ENCODE data around the gene AFAP1.
"Not testable (repeated sequence)": the region's sequence is repeated elsewhere in the genome, so short reads cannot be mapped to it uniquely, and the experiment has no call there.

AFAP1 gene

DNA sequence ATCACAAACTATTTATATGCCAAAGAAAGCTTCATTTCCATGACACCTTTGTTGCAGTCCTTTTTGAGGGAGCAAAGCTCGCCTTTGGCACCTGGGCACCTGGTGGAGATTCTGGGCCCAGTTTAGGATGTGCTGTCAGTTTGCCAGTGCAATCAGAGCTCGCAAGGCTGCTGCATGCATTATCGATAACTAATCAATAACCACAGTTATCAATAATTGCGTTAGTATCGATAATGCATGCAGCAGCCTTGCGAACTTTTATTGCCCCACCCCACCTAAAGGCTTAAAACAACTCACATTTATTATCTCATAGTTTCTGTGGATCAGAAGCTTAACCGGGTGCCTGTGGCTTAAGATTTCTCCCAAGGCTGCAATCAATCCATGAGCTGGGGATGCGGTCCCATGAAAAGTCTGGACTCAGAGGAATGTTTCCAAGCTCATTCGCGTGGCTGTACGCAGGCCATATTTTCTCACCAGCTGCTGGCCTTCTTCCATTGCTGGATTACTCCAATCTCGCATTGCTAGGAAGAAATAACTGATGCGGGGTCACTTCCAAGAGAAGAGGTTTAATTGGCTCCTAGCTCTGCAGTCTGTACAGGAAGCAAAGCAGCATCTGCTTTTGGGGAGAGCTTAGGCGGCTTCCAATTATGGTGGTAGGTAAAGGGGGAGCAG is 6.2 kb upstream of the AFAP1 start:
- no peak for DNase-seq (ENCODE audit: low spot score)

DNA sequence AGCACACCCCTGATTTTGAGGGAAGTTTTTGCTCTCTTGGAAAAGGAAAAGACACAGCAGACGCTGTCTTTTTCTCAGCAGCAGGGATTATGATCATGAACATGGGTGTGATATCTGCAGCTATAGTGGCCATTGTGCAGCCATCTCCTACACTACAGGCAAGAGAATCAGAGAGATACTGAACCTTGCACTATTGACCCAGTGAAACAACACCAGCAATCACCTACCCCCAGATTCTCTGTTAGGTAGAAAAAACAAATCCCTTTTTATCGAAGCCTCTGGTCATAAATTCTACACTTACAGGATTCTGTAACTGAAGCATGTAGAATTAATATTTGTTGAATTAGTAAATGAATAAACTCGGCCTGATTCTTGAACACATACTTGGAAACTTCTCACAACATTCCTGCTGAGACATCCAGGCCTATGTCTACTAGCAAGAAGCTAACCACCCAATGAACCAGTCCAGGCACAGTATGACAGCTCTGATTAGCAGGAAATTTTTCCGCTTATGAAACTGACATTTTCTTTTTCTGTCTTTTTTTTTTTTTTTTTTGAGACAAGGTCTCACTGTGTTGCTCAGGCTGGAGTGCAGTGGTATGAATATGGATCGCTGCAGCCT is 5.0 kb upstream of the AFAP1 start:
- no peak for DNase-seq (ENCODE audit: low spot score)

- not testable (repeated sequence) for DNase-seq (ENCODE audit: low spot score)
Observed at GRCh38 chr4:7943688-7944087, 4.0 kb upstream of the AFAP1 start.

DNA sequence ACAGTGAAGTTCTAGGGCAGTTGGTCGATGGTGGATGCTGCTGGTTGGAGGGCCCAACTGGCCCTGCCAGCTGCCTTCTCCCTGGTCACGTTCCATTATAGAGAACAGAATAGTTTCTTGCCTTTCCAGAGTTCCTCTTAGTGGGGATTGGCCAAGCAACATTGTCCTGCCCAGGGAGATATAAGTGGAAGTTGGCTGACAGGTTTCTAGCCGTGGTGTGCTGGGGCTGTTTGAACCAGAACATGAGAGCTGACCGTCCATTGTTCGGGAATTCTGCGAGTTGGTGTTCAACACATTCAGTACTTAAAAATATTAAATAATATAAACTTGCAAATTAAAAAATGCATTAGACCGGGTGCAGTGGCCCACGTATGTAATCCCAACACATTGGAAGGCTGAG is 3.5 kb upstream of the AFAP1 start:
- DNase-seq (ENCODE audit: low spot score): no peak

GRCh38 chr4:7941965-7942496 is 2.4 kb upstream of the AFAP1 start:
- DNase-seq (ENCODE audit: low spot score): no peak

GRCh38 chr4:7941111-7941964 is 1.7 kb upstream of the AFAP1 start:
- DNase-seq (ENCODE audit: low spot score): no peak

- no peak for DNase-seq (ENCODE audit: low spot score)
Observed at GRCh38 chr4:7938609-7939376, 868 bp downstream of the AFAP1 start.

- no peak for DNase-seq (ENCODE audit: low spot score)
Observed at GRCh38 chr4:7938266-7938608, 1.4 kb downstream of the AFAP1 start.

- DNase-seq (ENCODE audit: low spot score): no peak
Observed at GRCh38 chr4:7937006-7937405, 2.7 kb downstream of the AFAP1 start.

- DNase-seq (ENCODE audit: low spot score): no peak
Observed at GRCh38 chr4:7933651-7934510, 5.8 kb downstream of the AFAP1 start.

DNA sequence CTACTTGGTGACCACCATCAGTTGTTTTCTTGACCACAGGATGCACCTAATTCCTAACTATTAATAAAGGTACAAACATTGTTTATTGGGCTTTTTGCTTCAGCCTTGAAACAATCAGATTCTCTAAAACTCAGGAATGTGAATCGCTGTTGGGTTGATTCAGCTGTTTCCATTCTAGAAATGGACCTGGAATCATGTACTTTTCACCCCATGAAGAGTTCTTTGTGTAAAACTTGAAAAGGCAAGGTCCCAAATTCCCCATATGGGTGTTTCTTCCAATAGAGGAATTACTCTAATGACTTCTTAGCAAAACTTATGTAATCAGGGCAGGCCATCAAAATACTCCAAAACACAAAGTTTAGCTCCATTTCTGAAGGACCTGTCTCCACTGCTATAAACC is 7.4 kb downstream of the AFAP1 start:
- DNase-seq (ENCODE audit: low spot score): no peak

DNA sequence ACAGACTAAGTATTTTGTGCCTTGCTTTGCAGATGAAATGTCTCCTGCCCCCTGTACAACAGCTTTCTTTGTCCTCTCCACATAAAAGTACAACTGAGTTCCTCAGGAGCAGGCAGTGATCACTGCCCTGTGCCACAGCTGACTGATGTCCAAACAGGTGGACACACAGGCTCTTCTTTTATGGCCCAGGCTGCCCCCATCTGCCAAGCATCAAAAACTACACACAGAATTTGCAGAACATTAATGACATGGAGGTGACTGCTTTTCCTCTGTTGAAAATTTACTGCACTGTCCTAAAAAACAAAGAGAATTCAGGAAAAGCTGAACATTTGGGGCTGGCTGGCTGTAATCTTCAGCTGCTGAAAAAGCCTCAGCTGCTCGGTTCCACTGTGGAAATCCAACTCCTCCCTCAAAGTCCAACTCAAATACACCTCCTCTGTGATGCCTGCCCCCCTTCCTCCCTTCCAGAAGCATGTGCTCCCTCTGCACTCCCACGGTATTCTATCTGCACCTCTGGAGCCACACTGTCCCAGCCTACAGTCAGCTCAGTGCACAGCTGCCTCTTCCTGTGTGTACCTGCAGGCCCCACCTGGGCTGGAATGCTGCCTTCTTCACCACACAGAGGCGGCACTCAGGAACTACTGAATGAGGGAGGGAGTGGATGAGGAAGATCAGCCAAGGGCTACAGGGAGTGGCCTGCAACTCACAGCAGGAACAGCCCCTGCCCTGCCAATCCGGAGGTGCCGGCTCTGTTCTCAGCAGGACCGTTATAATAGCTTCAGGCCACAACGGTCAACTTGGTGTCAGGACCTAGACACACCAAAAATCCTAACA is 10.3 kb downstream of the AFAP1 start:
- no peak for DNase-seq (ENCODE audit: low spot score)

DNA sequence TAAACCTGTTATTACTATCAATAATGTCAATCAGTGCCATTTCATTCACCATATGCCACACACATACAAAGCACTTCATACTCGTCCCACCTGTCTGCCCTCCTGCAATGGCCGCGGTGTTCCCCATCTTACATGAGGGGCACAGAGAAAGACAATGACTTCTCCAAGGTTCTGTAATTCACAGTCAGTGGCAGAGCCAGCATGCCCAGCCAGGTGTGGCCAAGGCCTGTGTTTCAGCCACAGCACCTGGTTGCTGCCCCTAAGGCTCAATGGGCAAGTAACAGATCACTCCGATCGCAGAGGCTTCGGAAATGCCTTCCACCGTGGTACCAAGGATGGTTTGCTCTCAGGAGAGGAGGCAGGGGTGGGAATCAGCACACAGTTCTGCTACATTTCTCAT is 10.9 kb downstream of the AFAP1 start:
- no peak for DNase-seq (ENCODE audit: low spot score)

GRCh38 chr4:7926822-7927221 is 12.8 kb downstream of the AFAP1 start:
- DNase-seq (ENCODE audit: low spot score): no peak

DNA sequence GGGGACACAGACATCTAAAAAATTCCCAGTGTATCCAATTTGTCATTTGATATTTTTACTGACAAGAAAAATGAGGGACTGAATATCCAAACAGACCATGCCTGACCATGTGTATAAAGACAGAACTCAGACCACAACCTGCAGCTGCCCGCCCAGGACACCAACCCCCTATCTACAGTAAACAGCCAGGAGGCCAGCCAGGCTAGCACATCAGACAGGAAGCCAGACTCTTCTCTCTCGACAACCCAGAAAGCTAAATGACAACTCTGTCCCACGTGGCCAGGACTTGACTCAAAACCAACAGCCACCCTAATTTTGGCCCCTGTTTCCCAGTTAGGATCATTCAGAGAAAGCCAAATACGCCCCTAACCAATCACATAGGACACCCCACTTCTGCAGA is 15.1 kb downstream of the AFAP1 start:
- DNase-seq (ENCODE audit: low spot score): no peak

DNA sequence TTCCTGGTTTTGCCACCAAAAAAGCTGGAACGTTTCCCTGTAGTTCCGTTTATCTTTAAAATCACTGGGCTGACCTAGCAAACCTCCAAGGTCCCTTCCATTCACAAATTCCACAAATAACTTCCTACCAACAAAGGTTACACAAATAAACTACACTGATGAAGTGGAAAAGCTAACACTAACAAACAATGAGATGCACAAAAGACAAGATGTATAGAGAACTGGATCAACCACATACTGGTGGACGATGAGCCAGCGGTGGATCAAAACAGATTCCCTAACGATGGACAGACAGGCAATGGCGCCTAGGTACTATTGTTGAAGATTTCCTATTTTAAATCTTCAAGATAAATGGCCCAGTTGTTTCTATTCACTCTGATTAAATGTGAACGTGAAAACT is 15.5 kb downstream of the AFAP1 start:
- DNase-seq (ENCODE audit: low spot score): no peak

DNA sequence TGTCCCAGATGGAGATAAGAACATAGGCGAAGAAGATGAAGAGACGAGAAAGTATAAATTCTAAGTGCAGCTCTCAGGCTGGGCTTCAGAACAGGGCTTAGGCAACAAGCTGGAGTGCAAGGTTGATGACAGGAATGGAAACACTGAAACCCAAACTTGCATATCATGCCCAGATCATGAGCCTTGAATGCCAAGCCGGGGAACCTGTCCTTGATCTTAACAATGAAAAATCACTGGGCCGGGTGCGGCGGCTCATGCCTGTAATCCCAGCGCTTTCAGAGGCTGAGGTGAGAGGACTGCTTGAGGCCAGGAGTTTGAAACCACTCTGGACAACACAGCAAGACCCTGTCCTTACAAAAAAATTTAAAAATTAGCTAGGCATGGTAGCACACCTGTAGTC is 17.2 kb downstream of the AFAP1 start:
- no peak for DNase-seq (ENCODE audit: low spot score)

DNA sequence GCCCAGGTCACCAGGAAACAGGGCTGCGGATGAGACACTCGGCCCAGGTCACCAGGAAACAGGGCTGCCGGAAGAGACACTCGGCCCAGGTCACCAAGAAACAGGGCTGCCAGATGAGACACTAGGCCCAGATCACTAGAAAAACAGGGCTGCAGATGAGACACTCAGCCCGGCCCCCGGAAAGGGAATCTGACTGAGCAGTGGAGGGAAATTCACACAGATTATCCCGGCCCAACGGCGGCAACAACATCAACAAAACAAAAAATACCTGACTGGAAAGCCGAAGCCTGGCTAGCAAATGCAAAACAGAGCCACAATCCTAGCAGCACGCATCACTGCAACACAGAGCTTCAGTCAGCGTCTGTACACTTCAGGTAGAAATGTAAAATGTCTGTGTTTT is 20.7 kb downstream of the AFAP1 start:
- no peak for DNase-seq (ENCODE audit: low spot score)

DNA sequence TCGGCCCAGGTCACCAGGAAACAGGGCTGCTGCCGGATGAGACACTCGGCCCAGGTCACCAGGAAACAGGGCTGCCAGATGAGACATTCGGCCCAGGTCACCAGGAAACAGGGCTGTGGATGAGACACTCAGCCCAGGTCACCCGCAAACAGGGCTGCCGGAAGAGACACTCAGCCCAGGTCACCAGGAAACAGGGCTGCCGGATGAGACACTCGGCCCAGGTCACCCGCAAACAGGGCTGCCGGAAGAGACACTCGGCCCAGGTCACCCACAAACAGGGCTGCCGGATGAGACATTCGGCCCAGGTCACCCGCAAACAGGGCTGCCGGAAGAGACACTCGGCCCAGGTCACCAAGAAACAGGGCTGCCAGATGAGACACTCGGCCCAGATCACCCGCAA is 21.5 kb downstream of the AFAP1 start:
- not testable (repeated sequence) for DNase-seq (ENCODE audit: low spot score)

DNA sequence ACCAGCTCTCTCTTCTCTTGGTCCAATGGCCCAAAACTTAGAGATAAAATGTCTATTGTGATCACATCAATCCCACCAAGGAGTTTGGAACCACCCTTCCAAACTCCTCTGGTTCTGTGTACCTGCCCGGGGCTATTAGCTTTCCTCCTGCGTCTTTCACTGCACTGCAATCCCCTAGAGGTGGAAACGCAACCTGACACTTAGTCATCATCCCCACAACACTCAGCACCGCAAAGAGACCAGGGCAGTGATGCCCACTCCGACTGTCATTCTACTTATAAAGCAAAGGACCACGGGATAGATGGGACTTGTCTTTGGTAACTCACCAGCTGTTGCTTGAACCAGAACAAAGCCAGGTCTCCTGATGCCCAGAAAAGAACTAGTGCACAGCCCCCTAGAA is 22.0 kb downstream of the AFAP1 start:
- DNase-seq (ENCODE audit: low spot score): no peak

GRCh38 chr4:7915875-7916242 is 23.8 kb downstream of the AFAP1 start:
- DNase-seq (ENCODE audit: low spot score): no peak
